GM23338 (cell line): Measurements from ENCODE around the gene PSEN2.

Experiments used
- CTCF ChIP-seq, 2 experiments: fragments of 200-600 bp in 1 of 2; sonication (generic) in 1 of 2; conservative IDR thresholded peaks; 2 replicates each; pipeline versions ENCODE4 v1.5.1 to v1.6.1; 2016 to 2017; ENCODE audit warnings: antibody characterized with exemption in 2 of 2, low read depth in 2 of 2, mild to moderate bottlenecking in 2 of 2, moderate library complexity in 1 of 2
- EZH2 ChIP-seq: fragments of 200-600 bp; sonication (generic); IDR thresholded peaks from one replicate; pipeline ENCODE4 v1.8.0; 2017; ENCODE audit warnings: antibody characterized with exemption, mild to moderate bottlenecking, low read depth; ENCODE audit not compliant: unreplicated experiment
- EZH2phosphoT487 ChIP-seq: fragments of 200-600 bp; sonication (generic); IDR thresholded peaks from one replicate; pipeline ENCODE4 v1.8.1; 2018; ENCODE audit warnings: antibody characterized with exemption; ENCODE audit not compliant: unreplicated experiment
- POLR2AphosphoS5 ChIP-seq: IDR thresholded peaks from 2 replicates; pipeline ENCODE4 v1.6.1; 2016; ENCODE audit warnings: antibody characterized with exemption, low read depth
- ZNF462 ChIP-seq: fragments of 250-450 bp; sonication (Bioruptor Pico); IDR thresholded peaks from 2 replicates; pipeline ENCODE4 v1.5.0; 2020; ENCODE audit warnings: mild to moderate bottlenecking, moderate library complexity

GRCh38 chr1:226825746-226826100 lies 44.7 kb upstream of the PSEN2 start:
- TF ChIP-seq EZH2 (no peak), CTCF (conservative IDR thresholded peaks at IDR 0.05; ENCODE audit: low read depth in 2 of 2) (no peak), POLR2AphosphoS5 (no peak), EZH2phosphoT487 (no peak), ZNF462 (no peak)
